ENCODE measurements around the gene BANP.
"Not testable (repeated sequence)": the region's sequence is repeated elsewhere in the genome, so short reads cannot be mapped to it uniquely, and the experiment has no call there.

The BANP gene

GRCh38 chr16:88049561-88050545, 98.6 kb downstream of the BANP start:
- H3K4me1 ChIP-seq (ENCODE audit: insufficient read depth, low read length) = no peaks in the 10 kb centered on the region
- H2AFZ ChIP-seq (ENCODE audit: low read depth, low read length) = no peak overlapping the region
- peaks cover 11% of the 10 kb centered on the region for H3K9me3 ChIP-seq (ENCODE audit: low read length)
- H3K27me3 ChIP-seq (ENCODE audit: insufficient read depth, low read length) = no peaks in the 10 kb centered on the region
- peaks cover 25% of the 10 kb centered on the region for H3K36me3 ChIP-seq (ENCODE audit: insufficient read depth, low read length)
- no peak overlapping the region for H3K4me3 ChIP-seq (ENCODE audit: low read length)

- H3K27me3 ChIP-seq (ENCODE audit: insufficient read depth, low read length) = no peaks in the 10 kb centered on the region
- H3K4me1 ChIP-seq (ENCODE audit: insufficient read depth, low read length) = peaks cover 4% of the 10 kb centered on the region
- H3K4me3 ChIP-seq (ENCODE audit: low read length) = no peak overlapping the region
- peaks cover 11% of the 10 kb centered on the region for H3K9me3 ChIP-seq (ENCODE audit: low read length)
- H2AFZ ChIP-seq (ENCODE audit: low read depth, low read length) = no peak overlapping the region
- peaks cover 20% of the 10 kb centered on the region for H3K36me3 ChIP-seq (ENCODE audit: insufficient read depth, low read length)
Measured at GRCh38 chr16:88050952-88051660, 99.9 kb downstream of the BANP start.

- Histone ChIP-seq H3K9me3 (ENCODE audit: low read length) (peaks cover 11% of the 10 kb centered on the region), H2AFZ (ENCODE audit: low read depth, low read length) (no peak overlapping the region), H3K36me3 (ENCODE audit: insufficient read depth, low read length) (peaks cover 20% of the 10 kb centered on the region), H3K27me3 (ENCODE audit: insufficient read depth, low read length) (no peaks in the 10 kb centered on the region), H3K4me3 (ENCODE audit: low read length) (no peak overlapping the region), H3K4me1 (ENCODE audit: insufficient read depth, low read length) (peaks cover 5% of the 10 kb centered on the region)
Measured at GRCh38 chr16:88052661-88053060, 101.4 kb downstream of the BANP start.

GRCh38 chr16:88053479-88053878, 102.2 kb downstream of the BANP start:
- peaks cover 11% of the 10 kb centered on the region for H3K9me3 ChIP-seq (ENCODE audit: low read length)
- H3K4me3 ChIP-seq (ENCODE audit: low read length); H2AFZ ChIP-seq (ENCODE audit: low read depth, low read length); H3K4me1 ChIP-seq (ENCODE audit: insufficient read depth, low read length); H3K27me3 ChIP-seq (ENCODE audit: insufficient read depth, low read length): not testable (repeated sequence)
- peaks cover 16% of the 10 kb centered on the region for H3K36me3 ChIP-seq (ENCODE audit: insufficient read depth, low read length)

DNA sequence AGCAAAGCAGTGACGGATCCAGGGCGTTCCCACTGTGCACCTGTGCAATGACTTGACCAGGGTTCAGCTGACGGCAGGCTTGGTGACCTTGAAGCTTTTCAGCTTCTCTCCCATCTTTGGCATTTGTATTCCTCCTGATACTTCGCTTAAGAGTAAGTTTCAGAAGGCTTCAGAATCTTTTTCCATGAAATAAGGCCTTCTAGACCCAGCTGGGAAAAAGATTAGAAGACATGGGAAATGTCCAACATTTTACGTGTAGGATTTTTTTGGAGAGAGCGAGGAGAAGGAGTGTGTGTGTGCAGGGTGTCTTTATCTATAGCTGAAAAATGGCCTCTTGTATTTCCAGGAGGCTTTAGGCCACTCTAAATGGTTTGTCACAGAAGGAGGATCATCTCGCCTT, 104.1 kb downstream of the BANP start:
- Histone ChIP-seq H2AFZ (ENCODE audit: low read depth, low read length) (no peak overlapping the region), H3K27me3 (ENCODE audit: insufficient read depth, low read length) (no peaks in the 10 kb centered on the region), H3K4me1 (ENCODE audit: insufficient read depth, low read length) (peaks cover 5% of the 10 kb centered on the region), H3K36me3 (ENCODE audit: insufficient read depth, low read length) (peaks cover 14% of the 10 kb centered on the region), H3K9me3 (ENCODE audit: low read length) (peaks cover 8% of the 10 kb centered on the region), H3K4me3 (ENCODE audit: low read length) (no peak overlapping the region)

DNA sequence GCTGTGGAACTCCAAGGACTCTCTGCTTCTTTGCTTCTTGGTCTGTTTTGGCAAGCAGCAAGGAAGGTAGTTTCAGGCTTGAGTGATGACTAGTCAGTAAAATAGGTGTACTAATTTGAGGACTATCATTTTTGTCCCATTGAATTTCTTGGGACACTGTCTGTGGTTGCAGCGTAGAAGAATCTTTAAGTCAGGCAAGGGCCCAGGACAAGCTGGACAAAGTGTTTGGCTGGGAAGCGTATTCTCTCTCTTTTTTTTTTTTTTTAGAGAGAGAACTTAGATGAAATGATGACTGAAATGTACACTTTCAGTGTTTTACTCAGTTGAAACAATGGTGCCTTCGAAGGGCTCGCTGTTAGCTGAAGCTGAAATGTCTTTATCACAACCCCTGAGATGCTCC, 105.0 kb downstream of the BANP start:
- Histone ChIP-seq H3K27me3 (ENCODE audit: insufficient read depth, low read length) (no peaks in the 10 kb centered on the region), H3K4me3 (ENCODE audit: low read length) (no peak overlapping the region), H2AFZ (ENCODE audit: low read depth, low read length) (no peak overlapping the region), H3K9me3 (ENCODE audit: low read length) (peaks cover 8% of the 10 kb centered on the region), H3K36me3 (ENCODE audit: insufficient read depth, low read length) (peaks cover 14% of the 10 kb centered on the region), H3K4me1 (ENCODE audit: insufficient read depth, low read length) (peaks cover 5% of the 10 kb centered on the region)

DNA sequence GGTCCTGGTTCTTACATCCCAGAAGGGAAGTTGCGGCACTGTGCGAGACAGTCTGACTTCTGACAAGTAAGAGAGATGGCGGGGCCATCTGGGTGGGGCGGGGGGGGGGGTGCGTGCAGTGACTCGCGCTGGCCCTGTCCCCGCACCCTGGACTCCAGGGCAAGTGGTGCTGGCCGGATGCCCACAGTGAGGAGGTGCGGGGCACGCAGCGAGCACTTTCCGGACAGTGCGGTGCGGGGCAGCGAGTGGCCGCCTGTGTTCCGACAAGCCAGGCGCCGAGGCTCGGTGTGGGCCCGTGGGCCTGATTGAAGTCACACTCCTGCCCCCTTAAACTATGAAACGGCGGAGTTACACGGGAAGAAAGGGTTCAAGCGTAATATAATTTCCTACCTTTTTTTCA, 106.4 kb downstream of the BANP start:
- H3K36me3 ChIP-seq (ENCODE audit: insufficient read depth, low read length) = peaks cover 12% of the 10 kb centered on the region
- H2AFZ ChIP-seq (ENCODE audit: low read depth, low read length) = no peak overlapping the region
- no peak overlapping the region for H3K4me3 ChIP-seq (ENCODE audit: low read length)
- H3K9me3 ChIP-seq (ENCODE audit: low read length) = peaks cover 4% of the 10 kb centered on the region
- no peaks in the 10 kb centered on the region for H3K27me3 ChIP-seq (ENCODE audit: insufficient read depth, low read length)
- peaks cover 5% of the 10 kb centered on the region for H3K4me1 ChIP-seq (ENCODE audit: insufficient read depth, low read length)

DNA sequence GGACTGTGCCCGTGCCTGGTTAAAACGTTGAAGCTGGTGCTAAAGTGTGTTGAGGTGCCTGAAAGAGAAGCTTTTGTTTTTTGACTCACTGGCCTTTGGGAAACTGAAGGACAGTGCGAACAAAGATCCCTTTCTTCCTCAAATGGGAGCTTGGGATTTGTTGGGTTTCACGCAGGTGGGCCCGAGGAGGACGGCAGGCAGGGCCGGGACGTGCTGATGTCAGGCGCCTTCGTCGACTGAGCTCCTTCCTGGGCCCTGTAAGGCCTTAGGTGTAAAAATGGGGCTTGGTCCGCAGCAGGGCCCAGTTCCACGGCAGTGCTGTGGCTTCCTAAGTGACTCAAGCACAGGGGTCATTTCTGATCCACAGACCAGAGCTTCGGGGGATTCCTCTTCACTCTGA, 106.9 kb downstream of the BANP start:
- no peaks in the 10 kb centered on the region for H3K27me3 ChIP-seq (ENCODE audit: insufficient read depth, low read length)
- H3K36me3 ChIP-seq (ENCODE audit: insufficient read depth, low read length) = peaks cover 8% of the 10 kb centered on the region
- no peak overlapping the region for H2AFZ ChIP-seq (ENCODE audit: low read depth, low read length)
- H3K4me1 ChIP-seq (ENCODE audit: insufficient read depth, low read length) = peaks cover 5% of the 10 kb centered on the region
- H3K4me3 ChIP-seq (ENCODE audit: low read length) = no peak overlapping the region
- H3K9me3 ChIP-seq (ENCODE audit: low read length) = no peaks in the 10 kb centered on the region

DNA sequence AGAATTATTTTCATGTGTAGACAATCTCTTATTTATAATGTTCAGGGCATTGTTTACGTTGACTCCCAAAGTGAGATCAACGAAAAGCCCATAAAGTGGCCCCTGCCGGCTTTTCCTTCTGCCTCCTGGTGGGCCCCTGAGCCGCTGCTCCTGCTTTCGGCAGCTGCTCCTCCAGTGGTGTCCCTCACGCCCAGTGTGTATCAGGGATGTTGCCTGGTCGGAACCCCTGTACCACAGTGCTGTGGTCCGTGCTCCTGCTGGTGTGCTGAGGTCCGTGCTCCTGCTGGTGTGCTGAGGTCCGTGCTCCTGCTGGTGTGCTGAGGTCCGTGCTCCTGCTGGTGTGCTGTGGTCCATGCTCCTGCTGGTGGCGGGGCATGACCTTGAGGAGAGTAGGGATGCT, 107.6 kb downstream of the BANP start:
- no peaks in the 10 kb centered on the region for H3K27me3 ChIP-seq (ENCODE audit: insufficient read depth, low read length)
- H3K9me3 ChIP-seq (ENCODE audit: low read length) = no peaks in the 10 kb centered on the region
- H3K36me3 ChIP-seq (ENCODE audit: insufficient read depth, low read length) = peaks cover 8% of the 10 kb centered on the region
- H2AFZ ChIP-seq (ENCODE audit: low read depth, low read length) = no peak overlapping the region
- peaks cover 5% of the 10 kb centered on the region for H3K4me1 ChIP-seq (ENCODE audit: insufficient read depth, low read length)
- H3K4me3 ChIP-seq (ENCODE audit: low read length) = no peak overlapping the region

DNA sequence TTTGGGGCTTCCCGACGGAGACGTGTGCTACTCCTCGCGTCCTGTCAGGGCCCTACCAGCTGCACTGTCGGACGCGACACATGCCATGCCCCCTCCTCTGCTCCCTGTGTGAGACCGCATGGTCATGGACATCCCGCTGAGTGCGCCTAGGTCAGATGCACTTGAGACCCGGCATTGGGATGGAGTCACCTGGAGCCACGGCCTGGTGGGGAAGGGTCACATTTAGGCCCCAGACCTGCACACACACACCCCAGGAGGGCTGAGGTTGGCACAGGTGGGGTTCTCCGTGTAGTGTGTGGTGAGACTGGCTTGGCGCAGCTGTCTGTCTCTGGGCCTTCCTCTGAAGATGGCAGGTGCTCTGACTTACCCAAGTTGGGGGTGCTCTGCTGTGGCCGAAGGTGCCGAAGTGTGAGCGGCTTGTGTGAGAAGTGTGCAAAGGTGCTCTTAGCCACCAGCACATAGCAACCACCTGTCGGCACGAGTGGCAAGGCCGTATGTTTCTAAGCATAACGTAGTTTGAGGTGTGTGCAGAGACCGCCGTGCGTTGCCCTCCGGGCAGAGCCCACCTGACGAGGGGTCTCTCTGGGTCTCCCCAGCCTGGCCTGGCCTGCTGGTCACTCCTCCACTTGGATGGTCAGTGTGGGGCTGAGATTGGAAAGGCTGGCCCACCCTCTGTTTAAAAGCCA, 108.6 kb downstream of the BANP start:
- Histone ChIP-seq H2AFZ (ENCODE audit: low read depth, low read length) (no peak overlapping the region), H3K9me3 (ENCODE audit: low read length) (no peaks in the 10 kb centered on the region), H3K4me1 (ENCODE audit: insufficient read depth, low read length) (peaks cover 5% of the 10 kb centered on the region), H3K4me3 (ENCODE audit: low read length) (no peak overlapping the region), H3K27me3 (ENCODE audit: insufficient read depth, low read length) (no peaks in the 10 kb centered on the region), H3K36me3 (ENCODE audit: insufficient read depth, low read length) (peaks cover 8% of the 10 kb centered on the region)

DNA sequence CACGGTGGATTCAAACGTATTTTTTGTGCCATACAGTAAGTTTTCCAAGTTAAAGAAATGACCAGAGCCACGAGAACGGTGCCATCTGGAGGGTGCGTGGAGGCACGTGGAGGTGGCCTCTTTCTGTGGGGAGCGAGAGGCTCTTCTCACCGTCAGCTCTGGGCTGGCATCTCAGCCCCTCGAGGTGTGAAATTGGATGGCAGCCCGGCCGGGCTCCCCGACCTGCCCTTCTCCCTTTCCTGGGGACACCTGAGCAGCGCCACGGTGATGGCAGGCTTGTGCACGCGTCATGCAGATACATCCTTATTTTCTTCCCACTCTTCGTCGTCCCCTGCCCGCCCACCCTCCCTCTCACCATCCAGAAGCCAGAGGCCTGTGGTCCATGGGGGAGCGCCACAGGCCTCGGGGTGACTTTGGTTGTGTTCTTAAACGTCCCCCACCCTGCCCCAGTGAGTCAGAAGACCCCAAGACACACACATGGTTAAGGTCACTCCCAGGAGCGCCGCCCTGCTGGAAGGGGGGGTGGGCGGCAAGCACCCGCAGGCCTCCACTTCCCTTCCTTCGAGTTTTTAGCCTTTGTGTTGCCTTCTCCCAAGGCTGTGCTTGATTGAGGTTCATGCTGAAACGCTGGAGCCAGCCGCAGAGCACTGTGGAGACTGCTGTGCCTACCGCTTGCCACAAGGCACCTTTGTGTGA, 109.4 kb downstream of the BANP start:
- Histone ChIP-seq H3K4me1 (ENCODE audit: insufficient read depth, low read length) (peaks cover 5% of the 10 kb centered on the region), H3K36me3 (ENCODE audit: insufficient read depth, low read length) (peaks cover 8% of the 10 kb centered on the region), H3K27me3 (ENCODE audit: insufficient read depth, low read length) (no peaks in the 10 kb centered on the region), H3K4me3 (ENCODE audit: low read length) (no peak overlapping the region), H3K9me3 (ENCODE audit: low read length) (no peaks in the 10 kb centered on the region), H2AFZ (ENCODE audit: low read depth, low read length) (no peak overlapping the region)

DNA sequence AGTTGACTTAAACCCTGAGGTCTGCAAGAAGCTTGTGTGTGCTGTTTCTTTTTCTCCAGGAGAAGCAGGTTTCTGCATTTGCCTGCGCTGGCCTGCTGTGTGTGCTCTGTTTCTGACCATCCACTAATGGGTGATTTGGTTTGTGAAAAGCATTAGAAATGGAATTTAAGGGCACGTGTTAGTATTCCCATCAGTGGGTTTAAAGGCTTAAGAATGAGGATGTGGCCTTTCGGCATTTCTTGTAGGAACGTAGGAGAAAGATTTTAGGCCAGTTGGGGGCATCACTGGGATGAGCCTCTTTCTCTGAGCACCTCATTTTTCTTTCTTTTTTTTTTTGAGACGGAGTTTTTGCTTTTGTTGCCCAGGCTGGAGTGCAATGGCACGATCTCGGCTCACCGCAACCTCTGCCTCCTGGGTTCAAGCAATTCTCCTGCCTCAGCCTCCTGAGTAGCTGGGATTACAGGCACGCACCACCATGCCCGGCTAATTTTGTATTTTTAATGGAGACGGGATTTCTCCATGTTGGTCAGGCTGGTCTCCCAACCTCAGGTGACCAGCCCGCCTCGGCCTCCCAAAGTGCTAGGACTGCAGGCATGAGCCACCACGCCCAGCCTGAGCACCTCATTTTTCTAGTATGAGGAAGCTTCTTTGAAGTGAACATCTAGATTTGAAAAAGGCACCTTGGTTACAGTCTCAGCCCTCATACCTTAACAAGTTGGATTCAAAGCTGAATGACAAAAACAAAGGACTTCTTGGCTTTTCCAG, 110.3 kb downstream of the BANP start:
- Histone ChIP-seq H3K4me3 (ENCODE audit: low read length) (no peak overlapping the region), H3K27me3 (ENCODE audit: insufficient read depth, low read length) (no peaks in the 10 kb centered on the region), H3K4me1 (ENCODE audit: insufficient read depth, low read length) (no peaks in the 10 kb centered on the region), H2AFZ (ENCODE audit: low read depth, low read length) (no peak overlapping the region), H3K9me3 (ENCODE audit: low read length) (no peaks in the 10 kb centered on the region), H3K36me3 (ENCODE audit: insufficient read depth, low read length) (peaks cover 8% of the 10 kb centered on the region)

Data from neuron (in vitro differentiated cells).